Breast epithelium (tissue), 4 donors: ENCODE measurements around the gene RAB1A. TPM values are rescaled to one million over a fixed set of nuclear protein-coding genes. Genes with fewer than 3 reads are reported as not detected.

Experiments
- DNase-seq, 2 donors: peaks; one replicate each; pipeline ENCODE4 v3.0.0-alpha.2; 2019; ENCODE audit warnings: low spot score in 2 of 2
- H3K27ac ChIP-seq, 2 donors: fragments of 200-600 bp; sonication (generic) in 1 of 2; one replicate each; pipeline ENCODE4 v1.5.1; 2016 to 2019; ENCODE audit warnings: mild to moderate bottlenecking in 1 of 2
- H3K27me3 ChIP-seq, 2 donors: fragments of 200-600 bp; sonication (generic) in 1 of 2; one replicate each; pipeline versions ENCODE4 v1.5.1 to v1.6.0; 2017 to 2019; ENCODE audit warnings: control low read depth in 1 of 2, mild to moderate bottlenecking in 1 of 2
- H3K36me3 ChIP-seq: fragments of 200-600 bp; one replicate; pipeline ENCODE4 v1.5.1; 2019
- H3K4me1 ChIP-seq, 2 donors: fragments of 200-600 bp; sonication (generic); one replicate each; pipeline ENCODE4 v1.5.1; 2016 to 2019; ENCODE audit warnings: control low read depth in 1 of 2
- H3K4me3 ChIP-seq, 3 donors: fragments of 200-600 bp; sonication (generic); 1 replicate in 2 of 3; 2 replicates in 1 of 3; pipeline ENCODE4 v1.5.1; 2016 to 2019; ENCODE audit warnings: mild to moderate bottlenecking in 3 of 3, moderate library complexity in 2 of 3
- H3K9me3 ChIP-seq, 2 donors: fragments of 200-600 bp; sonication (generic) in 1 of 2; one replicate each; pipeline ENCODE4 v1.5.1; 2016 to 2019; ENCODE audit warnings: control low read depth in 1 of 2
- POLR2A ChIP-seq: fragments of 450-650 bp; IDR thresholded peaks from one replicate; pipeline ENCODE4 v1.6.1; 2016; ENCODE audit warnings: antibody characterized with exemption, mild to moderate bottlenecking, moderate library complexity
- POLR2AphosphoS5 ChIP-seq, 3 donors: sonication (generic); formaldehyde crosslinking; IDR thresholded peaks; one replicate each; pipeline ENCODE4 v1.6.1; 2017; ENCODE audit warnings: antibody characterized with exemption in 3 of 3
- intact Hi-C: fragments of 100-400 bp; cut with DNase I; formaldehyde crosslinking; loops from one replicate; pipeline ENCODE4 v1.15.1; 2023; ENCODE audit warnings: low total_unique reads
- total RNA-seq, 3 donors: library from RNA; depleted of rRNA; stranded (reverse); fragments of >200 nt; gene quantifications; one replicate each; pipeline ENCODE4 v1.1.0, GENCODE V29; 2016
- TF ChIP-seq, protein P1 (sequence below), 3 donors: fragments of 450-650 bp; IDR thresholded peaks; one replicate each; pipeline ENCODE4 v1.5.1; 2016 to 2017; ENCODE audit warnings: antibody characterized with exemption in 3 of 3, mild to moderate bottlenecking in 3 of 3, moderate library complexity in 3 of 3

RAB1A gene
- total RNA-seq, 3 donors from 2014 or later: 86.1 to 107 (median 89.5) TPM

DNA sequence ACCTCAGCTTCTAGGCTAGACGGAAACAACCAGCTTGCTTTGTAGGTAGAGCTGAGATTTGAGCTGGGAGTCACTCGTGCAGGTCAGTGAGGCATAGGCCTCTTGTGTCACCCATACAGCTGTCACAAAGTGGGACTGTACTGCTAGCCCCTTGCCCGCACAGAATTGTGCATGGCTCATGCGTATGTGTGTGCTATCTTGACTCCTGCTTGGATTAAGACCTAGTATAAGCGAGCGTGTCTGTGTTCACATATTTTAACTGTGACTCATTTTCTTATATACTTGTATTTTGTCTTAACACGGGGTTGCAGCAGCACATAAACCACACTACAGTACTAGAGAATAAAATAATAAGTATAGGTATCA is 53.6 kb downstream of the RAB1A start:
- no peaks in the 10 kb centered on the region for H3K9me3 ChIP-seq
- H3K4me1 ChIP-seq: peaks cover 0 to 6% of the 10 kb centered on the region in 2 donors
- H3K4me3 ChIP-seq: no peak overlapping the region
- no peaks in the 10 kb centered on the region for H3K27me3 ChIP-seq
- H3K36me3 ChIP-seq: no peaks in the 10 kb centered on the region
- TF ChIP-seq, protein P1, sequence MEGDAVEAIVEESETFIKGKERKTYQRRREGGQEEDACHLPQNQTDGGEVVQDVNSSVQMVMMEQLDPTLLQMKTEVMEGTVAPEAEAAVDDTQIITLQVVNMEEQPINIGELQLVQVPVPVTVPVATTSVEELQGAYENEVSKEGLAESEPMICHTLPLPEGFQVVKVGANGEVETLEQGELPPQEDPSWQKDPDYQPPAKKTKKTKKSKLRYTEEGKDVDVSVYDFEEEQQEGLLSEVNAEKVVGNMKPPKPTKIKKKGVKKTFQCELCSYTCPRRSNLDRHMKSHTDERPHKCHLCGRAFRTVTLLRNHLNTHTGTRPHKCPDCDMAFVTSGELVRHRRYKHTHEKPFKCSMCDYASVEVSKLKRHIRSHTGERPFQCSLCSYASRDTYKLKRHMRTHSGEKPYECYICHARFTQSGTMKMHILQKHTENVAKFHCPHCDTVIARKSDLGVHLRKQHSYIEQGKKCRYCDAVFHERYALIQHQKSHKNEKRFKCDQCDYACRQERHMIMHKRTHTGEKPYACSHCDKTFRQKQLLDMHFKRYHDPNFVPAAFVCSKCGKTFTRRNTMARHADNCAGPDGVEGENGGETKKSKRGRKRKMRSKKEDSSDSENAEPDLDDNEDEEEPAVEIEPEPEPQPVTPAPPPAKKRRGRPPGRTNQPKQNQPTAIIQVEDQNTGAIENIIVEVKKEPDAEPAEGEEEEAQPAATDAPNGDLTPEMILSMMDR (IDR thresholded peaks at IDR 0.05): no peak
- TF ChIP-seq POLR2AphosphoS5 (IDR thresholded peaks at IDR 0.05): no peak
- TF ChIP-seq POLR2A: no peak
- H3K27ac ChIP-seq: no peak overlapping the region
- intact Hi-C loops: no loop called here
- DNase-seq: no peak

DNA sequence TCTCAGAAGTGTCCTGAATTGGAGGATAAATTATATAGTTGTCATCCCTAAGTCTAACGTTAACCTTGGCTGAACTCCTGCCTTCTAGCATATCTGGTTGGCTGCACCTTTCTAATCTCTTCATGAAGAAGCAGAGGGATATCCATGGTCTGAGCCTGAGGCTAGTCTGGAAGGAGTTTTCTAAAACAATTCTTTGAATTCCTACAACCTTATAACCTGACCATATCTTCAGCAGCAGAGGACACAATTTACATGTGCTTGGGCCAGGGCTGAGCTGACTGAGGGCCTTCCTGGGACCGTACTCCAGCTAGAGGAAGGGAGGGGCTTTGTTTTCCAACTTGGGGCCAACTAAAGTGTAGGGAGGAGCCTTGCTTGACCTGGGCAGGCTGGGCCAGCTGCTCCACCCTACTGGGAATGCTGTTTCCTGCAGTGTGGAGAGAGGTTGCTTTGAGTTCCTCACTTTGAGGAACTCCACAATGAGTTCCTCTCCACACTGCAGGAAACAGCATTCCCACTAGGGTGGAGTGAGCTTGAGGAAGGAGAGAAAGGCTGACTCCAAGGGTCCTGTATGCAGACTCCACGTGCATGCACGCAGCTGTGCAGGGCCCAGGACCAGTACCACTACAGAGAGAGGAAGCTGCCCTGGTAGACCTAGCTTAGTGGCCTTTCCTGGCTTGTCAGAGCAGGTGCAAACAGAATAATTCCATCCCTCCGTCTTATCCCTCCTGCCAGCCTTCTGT is 54.1 kb downstream of the RAB1A start:
- Histone ChIP-seq H3K9me3 (no peaks in the 10 kb centered on the region), H3K36me3 (no peaks in the 10 kb centered on the region), H3K4me1 (peaks cover 0 to 6% of the 10 kb centered on the region in 2 donors), H3K4me3 (no peak overlapping the region), H3K27ac (peak overlapping the region; percentile 50 to 56), H3K27me3 (no peaks in the 10 kb centered on the region)
- DNase-seq: no peak
- no peak for TF ChIP-seq POLR2AphosphoS5 (IDR thresholded peaks at IDR 0.05)
- TF ChIP-seq POLR2A: no peak
- TF ChIP-seq, protein P1 (IDR thresholded peaks at IDR 0.05): no peak
- intact Hi-C loops: no loop called here

DNA sequence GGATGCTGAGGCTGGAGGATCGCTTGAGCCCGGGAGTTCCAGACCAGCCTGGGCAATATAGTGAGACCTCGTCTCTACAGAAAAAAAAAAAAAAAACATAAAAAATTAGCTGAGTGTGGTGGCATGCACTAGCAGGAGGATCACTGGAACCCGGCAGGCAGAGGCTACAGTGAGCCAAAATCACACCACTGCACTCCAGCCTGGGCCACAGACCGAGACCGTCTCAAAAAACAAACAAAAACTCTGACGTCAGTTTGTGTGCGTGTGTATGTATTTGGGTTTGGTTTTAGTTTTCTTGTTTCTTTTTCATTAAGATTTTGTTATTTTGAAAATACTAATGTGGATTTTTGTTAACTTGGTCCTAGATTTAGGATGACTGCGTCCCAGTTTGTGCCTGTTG is 54.7 kb downstream of the RAB1A start:
- intact Hi-C loops: no loop called here
- TF ChIP-seq, protein P1 (IDR thresholded peaks at IDR 0.05): no peak
- TF ChIP-seq POLR2A: no peak
- Histone ChIP-seq H3K9me3 (no peaks in the 10 kb centered on the region), H3K36me3 (no peaks in the 10 kb centered on the region), H3K27ac (peak overlapping the region in 1 of 2 donors; percentile 50), H3K27me3 (no peaks in the 10 kb centered on the region), H3K4me1 (peaks cover 3 to 12% of the 10 kb centered on the region in 2 donors), H3K4me3 (no peak overlapping the region)
- DNase-seq: no peak

DNA sequence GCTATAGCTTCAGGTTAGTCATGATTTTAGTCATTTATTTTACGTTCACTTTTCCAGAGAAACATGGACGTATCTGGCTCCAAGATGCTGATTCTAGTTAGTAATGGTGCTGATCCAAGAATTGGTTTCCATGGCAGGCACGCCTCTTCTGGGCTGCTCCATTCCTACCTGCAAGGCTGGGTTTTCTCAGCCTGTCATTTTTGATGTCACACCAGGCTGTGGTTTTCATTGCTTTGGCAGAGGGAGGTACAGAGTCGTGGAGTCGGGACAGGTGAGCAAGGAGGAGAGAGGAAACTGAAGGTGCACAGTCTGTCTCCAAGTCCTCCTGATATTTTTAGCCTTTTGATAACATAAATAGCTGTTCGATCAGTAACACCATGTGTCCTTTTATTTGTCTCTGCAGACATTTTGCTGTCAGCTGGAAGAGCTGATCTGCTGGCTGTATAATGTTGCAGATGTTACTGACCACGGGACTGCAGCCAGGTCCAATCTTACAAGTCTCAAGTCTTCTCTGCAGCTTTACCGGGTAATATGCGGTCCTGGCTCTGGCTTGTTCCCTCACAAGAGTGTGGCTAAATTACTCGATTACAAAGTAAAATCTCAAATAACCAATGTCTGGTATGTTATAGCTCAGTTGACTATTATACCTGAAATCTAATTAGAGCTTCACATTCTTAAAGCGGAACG is 55.9 kb downstream of the RAB1A start:
- peak overlapping the region; percentile 43 to 54 for H3K27ac ChIP-seq
- no peak overlapping the region for H3K4me3 ChIP-seq
- no peak for DNase-seq
- intact Hi-C loops: no loop called here
- H3K36me3 ChIP-seq: no peaks in the 10 kb centered on the region
- TF ChIP-seq, protein P1 (IDR thresholded peaks at IDR 0.05): no peak
- TF ChIP-seq POLR2AphosphoS5 (IDR thresholded peaks at IDR 0.05): no peak
- TF ChIP-seq POLR2A: no peak
- H3K27me3 ChIP-seq: no peaks in the 10 kb centered on the region
- H3K4me1 ChIP-seq: peaks cover 4 to 20% of the 10 kb centered on the region in 2 donors
- H3K9me3 ChIP-seq: no peaks in the 10 kb centered on the region
